ENCODE results near the gene HOXB8. TPM values are rescaled to one million over a fixed set of nuclear protein-coding genes. Genes with fewer than 3 reads are reported as not detected.

The HOXB8 gene
- total and polyA plus RNA-seq, 2 donors: 0.07 TPM; not detected in 1

DNA sequence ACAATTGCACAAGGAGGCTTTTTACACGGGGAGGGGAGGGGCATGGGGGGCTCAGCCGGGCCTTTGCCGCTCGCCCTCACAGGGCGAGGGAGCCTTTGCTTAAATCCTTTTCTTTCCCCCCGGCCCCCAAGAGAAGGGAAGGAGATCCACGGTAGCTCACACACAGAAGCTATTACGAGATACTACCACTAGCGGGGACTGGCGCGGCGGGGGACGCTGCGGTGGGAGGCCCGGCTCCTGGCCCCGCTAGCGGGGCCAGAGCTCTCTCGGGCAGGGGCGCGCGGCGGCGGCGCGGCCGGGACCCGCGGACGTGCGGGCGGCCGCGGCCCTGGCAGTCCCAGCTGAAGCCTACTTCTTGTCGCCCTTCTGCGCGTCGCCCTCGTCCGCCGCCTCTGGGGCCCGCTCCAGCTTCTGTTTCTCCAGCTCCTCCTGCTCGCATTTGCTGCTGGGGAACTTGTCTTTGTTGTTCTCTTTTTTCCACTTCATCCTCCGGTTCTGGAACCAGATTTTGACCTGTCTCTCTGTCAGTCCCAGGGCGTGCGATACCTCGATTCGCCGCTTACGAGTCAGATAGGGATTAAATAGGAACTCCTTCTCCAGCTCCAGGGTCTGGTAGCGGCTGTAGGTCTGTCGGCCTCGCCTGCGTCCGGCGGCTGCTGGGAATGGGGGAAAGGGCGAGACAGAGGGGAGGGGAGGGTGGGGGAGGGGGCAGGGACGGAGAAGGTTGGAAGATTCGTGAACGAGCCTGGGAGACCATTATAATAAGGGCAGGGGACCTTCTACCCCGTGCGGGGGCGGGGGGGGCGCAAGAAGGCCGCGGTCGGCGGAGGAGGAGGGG lies 2.0 kb downstream of the HOXB8 start:
- Histone ChIP-seq H3K9me3 (ENCODE audit: control insufficient read depth in 2 of 2, insufficient read depth in 1 of 2, low read length in 1 of 2) (peaks cover 1 to 30% of the 10 kb centered on the region in 2 donors), H3K27ac (ENCODE audit: low read depth in 1 of 2, low read length in 1 of 2) (no peak overlapping the region), H3K4me1 (ENCODE audit: control insufficient read depth in 2 of 2, insufficient read depth in 2 of 2, low read length in 2 of 2) (peaks cover 11 to 30% of the 10 kb centered on the region in 2 donors), H3K27me3 (ENCODE audit: control insufficient read depth in 2 of 2, insufficient read depth in 1 of 2, low read length in 1 of 2) (peaks cover 89 to 100% of the 10 kb centered on the region in 2 donors), H3K36me3 (ENCODE audit: control insufficient read depth in 2 of 2, insufficient read depth in 2 of 2, low read length in 1 of 2) (no peaks in the 10 kb centered on the region), H3K4me3 (ENCODE audit: low read length in 2 of 2) (peak overlapping the region in 1 of 2 donors; percentile 31)
- peak in 1 of 9 donors; percentile 53 for DNase-seq (ENCODE audit: low read depth in 6 of 9, low spot score in 9 of 9)
- 1% methylated on average over 67 of the region's 67 CpGs for WGBS

DNA sequence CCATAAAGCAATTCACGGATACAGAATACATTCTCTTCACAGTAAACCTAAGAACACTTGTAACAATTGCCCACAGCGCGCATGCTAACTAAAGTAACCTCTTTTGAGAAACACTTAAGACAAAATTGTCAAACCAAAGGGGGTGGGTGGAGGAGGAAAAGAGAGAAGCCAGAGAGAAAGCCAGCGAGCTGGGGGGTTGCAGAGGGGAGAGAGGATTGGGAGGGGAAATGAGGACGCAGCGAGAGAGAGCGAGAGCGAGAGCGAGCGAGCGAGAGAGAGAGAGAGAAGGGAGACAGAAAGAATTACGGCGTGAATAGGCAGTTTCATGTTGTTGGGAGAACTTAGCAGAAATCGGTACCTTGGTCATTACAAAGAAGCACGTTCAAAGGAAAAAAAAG lies 2.6 kb downstream of the HOXB8 start:
- DNase-seq (ENCODE audit: low read depth in 6 of 9, low spot score in 9 of 9): peak in 1 of 9 donors; percentile 39

DNA sequence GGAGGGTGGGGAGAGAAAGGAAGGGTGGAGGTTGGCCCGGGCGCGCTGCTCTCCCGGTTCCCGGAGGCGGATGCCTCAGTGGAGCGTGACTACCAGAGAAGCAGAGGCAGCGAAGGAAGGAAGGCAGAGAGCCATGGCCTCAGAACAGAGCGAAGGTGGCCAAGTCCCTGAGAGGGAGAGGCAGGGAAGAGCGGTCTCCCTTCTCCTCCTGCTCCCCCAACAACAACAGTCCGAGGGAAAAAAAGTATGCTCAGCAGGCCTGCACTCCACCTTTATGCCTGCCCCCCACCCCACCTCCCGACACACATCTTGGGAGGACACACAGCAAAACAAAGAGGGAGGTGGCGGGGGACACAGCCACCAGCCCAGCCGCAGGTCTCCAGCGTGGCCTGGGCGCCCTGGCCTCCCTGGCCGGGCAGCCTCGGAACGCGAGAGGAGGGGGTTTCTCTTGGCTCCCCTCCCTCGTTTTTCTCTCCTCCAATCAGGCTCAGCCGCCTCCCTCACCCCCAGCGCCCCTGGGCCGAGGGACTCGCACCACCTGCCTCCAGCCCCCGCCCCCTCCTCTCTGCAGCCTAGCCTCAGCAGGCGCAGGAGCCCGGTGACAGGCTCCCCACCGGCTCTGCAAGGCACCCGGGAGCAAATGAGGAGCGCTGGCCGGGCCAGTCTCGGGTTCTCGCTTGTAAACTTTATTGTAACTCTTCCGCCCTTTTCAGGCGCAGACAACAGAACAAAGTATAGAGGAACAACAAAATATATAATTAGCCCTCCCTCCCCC lies 3.2 kb downstream of the HOXB8 start:
- no peaks in the 10 kb centered on the region for H3K36me3 ChIP-seq (ENCODE audit: control insufficient read depth in 2 of 2, insufficient read depth in 2 of 2, low read length in 1 of 2)
- no peak overlapping the region for H3K27ac ChIP-seq (ENCODE audit: low read depth in 1 of 2, low read length in 1 of 2)
- peaks cover 1 to 20% of the 10 kb centered on the region in 2 donors for H3K9me3 ChIP-seq (ENCODE audit: control insufficient read depth in 2 of 2, insufficient read depth in 1 of 2, low read length in 1 of 2)
- peak overlapping the region in 1 of 2 donors; percentile 65 for H3K4me3 ChIP-seq (ENCODE audit: low read length in 2 of 2)
- 4% methylated on average over 36 of the region's 36 CpGs for WGBS
- peaks cover 11 to 30% of the 10 kb centered on the region in 2 donors for H3K4me1 ChIP-seq (ENCODE audit: control insufficient read depth in 2 of 2, insufficient read depth in 2 of 2, low read length in 2 of 2)
- no peak for DNase-seq (ENCODE audit: low read depth in 6 of 9, low spot score in 9 of 9)
- H3K27me3 ChIP-seq (ENCODE audit: control insufficient read depth in 2 of 2, insufficient read depth in 1 of 2, low read length in 1 of 2): peaks cover 82 to 100% of the 10 kb centered on the region in 2 donors

More for the DNA sequence above, 2.6 kb downstream of the HOXB8 start:
- Histone ChIP-seq H3K4me1 (ENCODE audit: control insufficient read depth in 2 of 2, insufficient read depth in 2 of 2, low read length in 2 of 2) (peaks cover 11 to 30% of the 10 kb centered on the region in 2 donors), H3K27me3 (ENCODE audit: control insufficient read depth in 2 of 2, insufficient read depth in 1 of 2, low read length in 1 of 2) (peaks cover 83 to 100% of the 10 kb centered on the region in 2 donors), H3K36me3 (ENCODE audit: control insufficient read depth in 2 of 2, insufficient read depth in 2 of 2, low read length in 1 of 2) (no peaks in the 10 kb centered on the region), H3K4me3 (ENCODE audit: low read length in 2 of 2) (peak overlapping the region in 1 of 2 donors; percentile 31), H3K9me3 (ENCODE audit: control insufficient read depth in 2 of 2, insufficient read depth in 1 of 2, low read length in 1 of 2) (peaks cover 1 to 24% of the 10 kb centered on the region in 2 donors), H3K27ac (ENCODE audit: low read depth in 1 of 2, low read length in 1 of 2) (no peak overlapping the region)
- 3% methylated on average over 15 of the region's 15 CpGs for WGBS

DNA sequence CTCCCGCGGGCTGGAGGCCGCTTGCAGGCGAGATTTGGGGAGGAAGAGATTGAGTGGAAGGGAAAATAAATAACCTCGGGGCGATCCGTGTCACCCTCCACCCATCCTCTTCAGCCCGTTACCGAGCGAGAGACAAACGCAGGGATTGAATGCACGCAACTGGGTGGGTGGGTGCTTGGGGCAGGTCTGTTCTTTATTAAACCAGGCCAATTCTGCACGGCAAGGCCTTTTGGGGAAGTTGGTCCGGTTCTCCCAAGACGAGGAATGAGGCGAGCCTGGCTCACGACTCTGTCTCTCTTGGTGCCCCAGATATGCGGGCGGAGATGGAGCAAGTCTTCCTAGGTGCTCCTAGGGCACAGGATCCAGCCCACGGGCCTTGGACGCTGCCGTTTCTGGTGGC lies 3.9 kb downstream of the HOXB8 start:
- peak overlapping the region; percentile 45 to 65 for H3K4me3 ChIP-seq (ENCODE audit: low read length in 2 of 2)
- H3K36me3 ChIP-seq (ENCODE audit: control insufficient read depth in 2 of 2, insufficient read depth in 2 of 2, low read length in 1 of 2): no peaks in the 10 kb centered on the region
- peaks cover 1 to 16% of the 10 kb centered on the region in 2 donors for H3K9me3 ChIP-seq (ENCODE audit: control insufficient read depth in 2 of 2, insufficient read depth in 1 of 2, low read length in 1 of 2)
- H3K4me1 ChIP-seq (ENCODE audit: control insufficient read depth in 2 of 2, insufficient read depth in 2 of 2, low read length in 2 of 2): peaks cover 11 to 30% of the 10 kb centered on the region in 2 donors
- peaks cover 81 to 100% of the 10 kb centered on the region in 2 donors for H3K27me3 ChIP-seq (ENCODE audit: control insufficient read depth in 2 of 2, insufficient read depth in 1 of 2, low read length in 1 of 2)
- 2% methylated on average over 22 of the region's 22 CpGs for WGBS
- DNase-seq (ENCODE audit: low read depth in 6 of 9, low spot score in 9 of 9): no peak
- H3K27ac ChIP-seq (ENCODE audit: low read depth in 1 of 2, low read length in 1 of 2): no peak overlapping the region

DNA sequence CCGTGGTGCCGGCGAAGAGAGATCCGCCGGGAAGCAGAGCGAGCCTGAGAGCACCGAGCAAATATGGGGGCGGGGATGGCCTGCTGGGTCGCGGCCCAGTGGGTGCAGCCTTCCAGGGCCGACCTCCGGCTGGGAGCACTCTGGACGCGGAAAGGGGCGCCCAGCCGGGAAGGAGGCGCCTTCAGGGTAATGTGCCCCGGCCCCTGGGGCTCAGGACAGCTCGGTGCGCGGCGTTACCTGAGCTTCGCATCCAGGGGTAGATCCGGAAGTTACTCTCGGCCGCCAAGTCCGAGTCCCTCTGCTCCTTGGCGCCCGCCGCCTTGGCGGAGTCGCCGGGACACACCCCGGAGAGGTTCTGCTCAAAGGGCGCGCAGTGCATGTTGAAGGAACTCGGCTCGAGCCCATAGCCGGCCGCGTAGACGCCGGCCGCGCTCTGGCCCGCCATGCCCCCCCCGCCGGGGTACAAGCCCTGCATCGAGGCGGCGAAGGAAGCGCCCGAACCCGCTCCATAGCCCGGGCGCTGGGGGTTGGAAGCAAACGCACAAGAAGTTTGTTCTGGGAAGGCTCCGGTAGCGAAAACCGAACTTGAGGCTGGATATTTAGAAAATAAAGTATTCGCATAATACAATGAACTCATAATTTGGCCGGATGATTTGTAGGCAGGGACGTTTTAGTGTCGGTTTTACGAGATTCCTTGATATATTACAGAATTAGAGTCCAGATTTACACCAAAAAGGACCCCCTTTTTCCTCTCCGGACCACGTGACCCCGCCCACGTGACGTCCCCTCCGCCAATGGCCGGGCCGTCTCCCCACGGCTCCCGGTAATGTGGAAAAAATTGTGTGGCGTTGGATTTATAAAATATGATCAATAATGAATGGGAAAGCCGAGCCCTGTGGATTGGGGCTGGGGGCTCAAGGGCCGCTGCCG lies 4.5 kb downstream of the HOXB8 start, which contains the start of gene HOXB7:
Gene HOXB7, minus strand, starts transcription at position 736 of the 930 bp plus-strand sequence. Its CDS starts 99 bp downstream, at position 637.
- Histone ChIP-seq H3K4me3 (ENCODE audit: low read length in 2 of 2) (peak within 1 kb of the TSS; percentile 45 to 65), H3K27ac (ENCODE audit: low read depth in 1 of 2, low read length in 1 of 2) (no peak within 1 kb of the TSS), H3K4me1 (ENCODE audit: control insufficient read depth in 2 of 2, insufficient read depth in 2 of 2, low read length in 2 of 2) (peaks cover 11 to 30% of the 10 kb centered on the region in 2 donors), H3K27me3 (ENCODE audit: control insufficient read depth in 2 of 2, insufficient read depth in 1 of 2, low read length in 1 of 2) (peaks cover 82 to 100% of the 10 kb centered on the region in 2 donors), H3K36me3 (ENCODE audit: control insufficient read depth in 2 of 2, insufficient read depth in 2 of 2, low read length in 1 of 2) (no peaks in the 10 kb centered on the region), H3K9me3 (ENCODE audit: control insufficient read depth in 2 of 2, insufficient read depth in 1 of 2, low read length in 1 of 2) (peaks cover 1 to 16% of the 10 kb centered on the region in 2 donors)
- peak in 4 of 9 donors; percentile 29 to 68 (median 48) for DNase-seq (ENCODE audit: low read depth in 6 of 9, low spot score in 9 of 9)
- under 1% methylated on average over 79 of the region's 79 CpGs for WGBS

DNA sequence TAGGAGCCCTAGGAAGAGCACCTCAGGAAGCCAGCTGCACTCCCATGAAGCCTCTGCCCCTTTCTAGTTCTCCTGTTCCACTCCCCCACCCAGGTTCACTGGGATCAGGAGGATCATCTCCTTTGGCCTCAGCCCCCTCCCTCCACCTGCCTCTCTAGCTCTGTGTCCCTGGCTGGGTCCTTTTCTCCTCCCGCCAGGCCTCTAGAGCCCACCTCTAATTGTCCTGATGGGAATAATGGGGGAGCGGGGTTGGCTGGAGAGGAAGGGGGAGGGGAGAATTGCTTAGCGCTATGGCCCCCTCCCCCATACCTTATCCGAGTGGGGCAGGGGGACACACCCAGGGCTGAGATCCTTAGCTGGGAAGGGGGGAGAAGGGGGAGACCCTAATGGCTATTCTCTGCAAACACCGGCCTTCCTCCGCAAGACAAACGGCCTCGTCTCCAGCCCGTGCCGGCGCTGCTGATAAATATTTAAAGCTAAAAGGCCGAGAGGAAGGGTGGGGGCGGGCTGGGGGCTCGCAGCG lies 5.3 kb downstream of the HOXB8 start:
- no peak for DNase-seq (ENCODE audit: low read depth in 6 of 9, low spot score in 9 of 9)
- Histone ChIP-seq H3K4me1 (ENCODE audit: control insufficient read depth in 2 of 2, insufficient read depth in 2 of 2, low read length in 2 of 2) (peaks cover 11 to 30% of the 10 kb centered on the region in 2 donors), H3K4me3 (ENCODE audit: low read length in 2 of 2) (peak overlapping the region; percentile 45 to 65), H3K36me3 (ENCODE audit: control insufficient read depth in 2 of 2, insufficient read depth in 2 of 2, low read length in 1 of 2) (no peaks in the 10 kb centered on the region), H3K27me3 (ENCODE audit: control insufficient read depth in 2 of 2, insufficient read depth in 1 of 2, low read length in 1 of 2) (peaks cover 83 to 100% of the 10 kb centered on the region in 2 donors), H3K27ac (ENCODE audit: low read depth in 1 of 2, low read length in 1 of 2) (no peak overlapping the region), H3K9me3 (ENCODE audit: control insufficient read depth in 2 of 2, insufficient read depth in 1 of 2, low read length in 1 of 2) (peaks cover 1 to 16% of the 10 kb centered on the region in 2 donors)
- 16% methylated on average over 15 of the region's 15 CpGs for WGBS

DNA sequence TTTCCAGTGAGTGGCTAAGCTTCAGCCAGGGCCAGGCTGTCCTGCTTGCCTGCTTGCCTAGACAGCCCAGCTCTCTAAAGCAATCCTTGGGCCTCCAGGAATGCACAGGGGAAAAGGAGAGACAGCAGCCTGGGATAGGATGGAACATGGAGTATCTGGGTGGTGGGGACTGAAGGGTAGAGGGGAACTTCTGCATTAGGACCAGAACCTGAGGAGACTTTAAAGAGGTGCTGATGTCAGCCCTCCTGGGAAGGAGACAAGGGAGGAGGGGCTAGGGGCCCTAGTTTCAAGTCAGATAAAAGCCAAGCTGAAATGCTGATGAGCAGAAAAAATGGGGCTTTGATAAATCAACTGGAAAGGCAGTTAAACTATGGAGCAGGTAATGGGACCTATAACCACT lies 6.1 kb downstream of the HOXB8 start:
- Histone ChIP-seq H3K9me3 (ENCODE audit: control insufficient read depth in 2 of 2, insufficient read depth in 1 of 2, low read length in 1 of 2) (peaks cover 0 to 19% of the 10 kb centered on the region in 2 donors), H3K4me3 (ENCODE audit: low read length in 2 of 2) (no peak overlapping the region), H3K27me3 (ENCODE audit: control insufficient read depth in 2 of 2, insufficient read depth in 1 of 2, low read length in 1 of 2) (peaks cover 82 to 100% of the 10 kb centered on the region in 2 donors), H3K27ac (ENCODE audit: low read depth in 1 of 2, low read length in 1 of 2) (no peak overlapping the region), H3K36me3 (ENCODE audit: control insufficient read depth in 2 of 2, insufficient read depth in 2 of 2, low read length in 1 of 2) (no peaks in the 10 kb centered on the region), H3K4me1 (ENCODE audit: control insufficient read depth in 2 of 2, insufficient read depth in 2 of 2, low read length in 2 of 2) (peaks cover 11 to 27% of the 10 kb centered on the region in 2 donors)
- no peak for DNase-seq (ENCODE audit: low read depth in 6 of 9, low spot score in 9 of 9)

DNA sequence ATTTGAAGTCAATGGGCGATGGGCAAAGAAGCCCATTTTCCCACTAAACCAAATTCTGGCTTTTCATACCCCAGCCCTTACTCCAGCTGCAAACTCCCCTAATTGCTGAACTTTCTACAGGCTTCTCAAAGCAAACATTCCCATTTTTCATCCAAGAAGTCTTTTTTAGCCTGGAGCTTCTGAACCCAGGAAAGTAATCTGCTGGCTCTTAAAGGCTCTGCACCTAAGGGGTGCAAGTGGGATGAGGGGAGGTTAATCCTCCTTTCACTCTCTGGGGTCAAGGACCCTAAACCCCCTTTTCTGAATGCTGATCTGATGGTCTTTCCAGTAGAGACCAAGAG lies 6.6 kb downstream of the HOXB8 start:
- 100% methylated on average over 1 of the region's 1 CpG for WGBS
- H3K4me3 ChIP-seq (ENCODE audit: low read length in 2 of 2): no peak overlapping the region
- H3K4me1 ChIP-seq (ENCODE audit: control insufficient read depth in 2 of 2, insufficient read depth in 2 of 2, low read length in 2 of 2): peaks cover 11 to 27% of the 10 kb centered on the region in 2 donors
- peaks cover 0 to 24% of the 10 kb centered on the region in 2 donors for H3K9me3 ChIP-seq (ENCODE audit: control insufficient read depth in 2 of 2, insufficient read depth in 1 of 2, low read length in 1 of 2)
- no peak overlapping the region for H3K27ac ChIP-seq (ENCODE audit: low read depth in 1 of 2, low read length in 1 of 2)
- DNase-seq (ENCODE audit: low read depth in 6 of 9, low spot score in 9 of 9): no peak
- no peaks in the 10 kb centered on the region for H3K36me3 ChIP-seq (ENCODE audit: control insufficient read depth in 2 of 2, insufficient read depth in 2 of 2, low read length in 1 of 2)
- peaks cover 83 to 100% of the 10 kb centered on the region in 2 donors for H3K27me3 ChIP-seq (ENCODE audit: control insufficient read depth in 2 of 2, insufficient read depth in 1 of 2, low read length in 1 of 2)
